Right lobe of liver (tissue), 6 donors: ENCODE measurements around the gene OR8J1. TPM values are rescaled to one million over a fixed set of nuclear protein-coding genes. Genes with fewer than 3 reads are reported as not detected.
A peak's percentile ranks its signal among the peaks of the same experiment; 100 is the strongest.

ENCODE experiments used
- ATAC-seq, 4 donors: fragments of 200-7000 bp; cut with Tn5 transposase; one replicate each; pipeline ENCODE4 v1.9.1; 2020; ENCODE audit warnings: mild to moderate bottlenecking in 4 of 4, moderate library complexity in 4 of 4
- DNase-seq, 3 donors: peaks; one replicate each; pipeline ENCODE4 v3.0.0-alpha.2; 2020
- H3K27ac ChIP-seq, 3 donors: fragments of 200-600 bp; one replicate each; pipeline ENCODE4 v1.8.0; 2022
- H3K27me3 ChIP-seq, 2 donors: fragments of 200-600 bp; one replicate each; pipeline ENCODE4 v1.8.0; 2022
- H3K36me3 ChIP-seq, 4 donors: fragments of 200-600 bp; sonication (generic) in 1 of 4; one replicate each; pipeline versions ENCODE4 v1.5.1 to v1.8.0; 2017 to 2022; ENCODE audit warnings: control low read depth in 1 of 4
- H3K4me1 ChIP-seq, 4 donors: fragments of 200-600 bp; sonication (generic) in 1 of 4; one replicate each; pipeline versions ENCODE4 v1.5.1 to v1.8.0; 2017 to 2022; ENCODE audit warnings: control low read depth in 1 of 4
- H3K4me3 ChIP-seq, 3 donors: fragments of 200-600 bp; one replicate each; pipeline ENCODE4 v1.8.0; 2022
- H3K9me3 ChIP-seq, 4 donors: fragments of 200-600 bp; sonication (generic) in 1 of 4; one replicate each; pipeline versions ENCODE4 v1.5.1 to v1.8.0; 2017 to 2022; ENCODE audit warnings: control low read depth in 1 of 4
- CTCF ChIP-seq, 4 donors: fragments of 200-600 bp in 3 of 4; fragments of 450-650 bp in 1 of 4; IDR thresholded peaks; one replicate each; pipeline versions ENCODE4 v1.5.1 to v1.8.0; 2016 to 2022; ENCODE audit warnings: antibody characterized with exemption in 4 of 4, mild to moderate bottlenecking in 2 of 4
- POLR2A ChIP-seq: fragments of 450-650 bp; IDR thresholded peaks from one replicate; pipeline ENCODE4 v1.6.1; 2017; ENCODE audit warnings: antibody characterized with exemption, mild to moderate bottlenecking
- WGBS: methylation state at CpG from one replicate; pipeline ENCODE4 v1.1.6; 2018; ENCODE audit warnings: low coverage, low lambda C conversion rate; ENCODE audit not compliant: insufficient coverage; ENCODE audit errors: missing lambda C conversion rate; 5-methylcytosine and 5-hydroxymethylcytosine counted together
- intact Hi-C, 2 donors: fragments of 100-400 bp; cut with DNase I; formaldehyde crosslinking; loops; one replicate each; pipeline versions ENCODE4 v1.11.2 to v1.14.1; 2022
- long read RNA-seq: library from polyadenylated mRNA; unstranded; transcript quantifications from one replicate; pipeline ENCODE4 v2.0.0, GENCODE V29; 2019
- total RNA-seq, 6 experiments: library from RNA; depleted of rRNA in 2 of 6; stranded (reverse); fragments of >200 nt in 2 of 6; fragmentation: NEBNext Ultra II Directional in 3 of 6; extraction: Animal tissue kit (Norgen Biotek cat#: 25700) in 3 of 6; gene quantifications; one replicate each; pipeline versions ENCODE4 v1.1.0 to v1.2.4, GENCODE V29; 2016 to 2023
- donor health status: DM: no; HTN: yes; CAD: no.
- donor health status: DM: no; HTN: no; CAD: no.
- donor health status: DM: no; HTN: no; CAD: no.
- donor health status: DM: no; HTN: yes; CAD: no.
- donor health status: DM: no; HTN: yes; CAD: no.

OR8J1 gene
- total RNA-seq, result not detected
- long read RNA-seq, result 0 reads

DNA sequence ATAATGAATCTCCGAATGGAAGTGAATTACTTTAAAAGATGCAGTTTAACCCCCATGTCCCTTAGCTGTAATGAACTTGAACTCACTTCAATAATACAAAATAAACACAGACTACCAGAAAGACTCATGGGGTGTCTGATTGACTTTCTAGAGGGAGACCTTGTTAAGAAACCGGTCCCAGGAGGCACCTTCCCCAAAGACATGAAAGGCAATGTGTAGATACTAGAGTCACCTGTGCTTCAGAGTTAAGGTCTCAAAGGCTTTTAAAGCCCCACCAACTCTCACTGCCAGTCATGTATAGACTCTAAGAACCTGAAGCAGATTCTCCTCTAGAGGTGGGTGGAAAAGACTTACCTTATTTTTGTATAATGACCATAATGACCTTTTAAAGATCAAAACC lies at the start of gene OR8J1:
Gene OR8J1, plus strand, starts transcription at position 301 of the 400 bp plus-strand sequence. CDS start 5,956 bp downstream, outside the sequence.
- Histone ChIP-seq H3K27me3 (no peaks in the 10 kb centered on the region), H3K9me3 (no peaks in the 10 kb centered on the region), H3K4me3 (no peak within 1 kb of the TSS), H3K27ac (no peak within 1 kb of the TSS), H3K36me3 (no peaks in the 10 kb centered on the region), H3K4me1 (no peaks in the 10 kb centered on the region)
- ATAC-seq (no peak), DNase-seq (no peak)
- 69% methylated on average over 2 of the region's 2 CpGs for WGBS
- intact Hi-C loops, result no loop called here
- TF ChIP-seq POLR2A, result no peak
- TF ChIP-seq CTCF (IDR thresholded peaks at IDR 0.05), result no peak

DNA sequence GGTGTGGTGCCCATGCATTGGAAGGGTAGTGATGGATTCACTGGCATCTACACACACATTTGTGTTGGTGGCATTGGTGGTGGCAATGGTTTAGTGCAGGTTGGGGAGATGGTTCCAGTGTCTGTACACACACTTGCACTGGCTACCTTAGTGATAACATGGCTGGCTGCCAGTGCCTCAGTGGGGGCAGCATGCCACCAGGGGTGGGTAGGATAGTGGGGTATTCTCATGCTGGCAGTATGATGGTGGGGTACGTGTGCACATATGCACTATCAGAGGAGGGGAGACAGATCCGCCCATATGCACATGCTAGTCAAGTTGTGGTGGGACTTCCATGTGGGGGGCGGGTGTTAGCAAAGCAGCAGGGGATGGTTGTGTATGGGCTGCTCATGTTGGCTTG lies 46.3 kb upstream of the OR8J1 start:
- Histone ChIP-seq H3K27ac (no peak overlapping the region), H3K36me3 (no peaks in the 10 kb centered on the region), H3K9me3 (no peaks in the 10 kb centered on the region), H3K4me3 (no peak overlapping the region), H3K27me3 (no peaks in the 10 kb centered on the region), H3K4me1 (no peaks in the 10 kb centered on the region)
- intact Hi-C loops, result no loop called here
- no peak for TF ChIP-seq POLR2A
- TF ChIP-seq CTCF (IDR thresholded peaks at IDR 0.05), result no peak
- WGBS, result 58% methylated on average over 3 of the region's 3 CpGs
- DNase-seq (no peak), ATAC-seq (no peak)

GRCh38 chr11:56314844-56315243 lies 39.2 kb upstream of the OR8J1 start, which contains the start of gene OR8K3:
OR8K3 (plus strand) TSS chr11:56315144; CDS start chr11:56318307, 3,163 bp downstream.
- TF ChIP-seq CTCF (IDR thresholded peaks at IDR 0.05) (no peak), POLR2A (no peak)
- Histone ChIP-seq H3K4me3 (no peak within 1 kb of the TSS), H3K4me1 (no peaks in the 10 kb centered on the region), H3K27ac (no peak within 1 kb of the TSS), H3K27me3 (no peaks in the 10 kb centered on the region), H3K9me3 (no peaks in the 10 kb centered on the region), H3K36me3 (no peaks in the 10 kb centered on the region)
- intact Hi-C loops, result no loop called here
- ATAC-seq, result no peak
- DNase-seq, result no peak

GRCh38 chr11:56331861-56332491 lies 22.1 kb upstream of the OR8J1 start:
- 71% methylated on average over 8 of the region's 34 CpGs for WGBS
- peak in 1 of 3 donors; percentile 53 for DNase-seq
- H3K9me3 ChIP-seq, result no peaks in the 10 kb centered on the region
- no peaks in the 10 kb centered on the region for H3K4me1 ChIP-seq
- peak in 1 of 4 donors; percentile 43 for ATAC-seq
- no peak overlapping the region for H3K27ac ChIP-seq
- TF ChIP-seq POLR2A (no peak), CTCF (IDR thresholded peaks at IDR 0.05) (no peak)
- H3K27me3 ChIP-seq, result no peaks in the 10 kb centered on the region
- intact Hi-C loops, result no loop called here
- H3K36me3 ChIP-seq, result no peaks in the 10 kb centered on the region
- H3K4me3 ChIP-seq, result no peak overlapping the region
